ENCODE data around the gene AMBRA1. TPM values are rescaled to one million over a fixed set of nuclear protein-coding genes. Genes with fewer than 3 reads are reported as not detected.
"Not testable (repeated sequence)": the region's sequence is repeated elsewhere in the genome, so short reads cannot be mapped to it uniquely, and the experiment has no call there.

Gene AMBRA1
- total RNA-seq, 3 donors from 2014 or later (not counting 1 experiment from before 2014, with no cell fraction given), result 41.3 to 52.7 (median 46.2) TPM

DNA sequence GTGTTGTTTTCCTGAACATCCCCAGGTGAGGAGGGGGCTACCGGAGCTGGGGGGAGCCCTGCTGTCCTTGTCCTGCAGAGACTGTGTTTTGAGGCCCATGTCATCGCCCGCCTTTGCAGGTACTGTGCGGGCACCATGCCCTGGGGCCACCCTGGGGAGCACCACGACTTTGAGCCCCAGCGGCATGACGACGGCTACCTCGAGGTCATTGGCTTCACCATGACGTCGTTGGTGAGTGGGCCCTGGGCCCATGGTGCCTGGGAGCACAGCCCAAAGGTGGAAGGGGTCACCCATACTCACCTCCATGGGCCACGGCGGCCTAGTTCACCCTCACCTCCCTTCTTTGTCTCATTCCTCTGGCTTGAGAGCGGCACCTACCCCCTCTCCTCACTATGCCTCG, 219.0 kb downstream of the AMBRA1 start:
- H3K27me3 ChIP-seq (ENCODE audit: control insufficient read depth, insufficient read depth, low read length), result no peaks in the 10 kb centered on the region
- H3K4me1 ChIP-seq (ENCODE audit: control insufficient read depth, insufficient read depth, low read length), result peaks cover 21% of the 10 kb centered on the region
- peaks cover 81% of the 10 kb centered on the region for H3K36me3 ChIP-seq (ENCODE audit: control insufficient read depth, insufficient read depth, low read length)
- no peak for ATAC-seq
- no peaks in the 10 kb centered on the region for H3K9me3 ChIP-seq (ENCODE audit: control insufficient read depth, insufficient read depth, low read length)
- H3K27ac ChIP-seq (ENCODE audit: low read length), result no peak overlapping the region
- whole genome bisulfite sequencing (ENCODE audit: insufficient coverage), result 96% methylated on average over 15 of the region's 15 CpGs
- Mint-ChIP-seq H3K9me3 (no peaks in the 10 kb centered on the region), H3K36me3 (no peaks in the 10 kb centered on the region), H3K27me3 (ENCODE audit: low read depth in 2 of 2) (no peaks in the 10 kb centered on the region), H3K27ac (no peak overlapping the region), H3K4me3 (no peak overlapping the region), H3K4me1 (peaks cover 8 to 21% of the 10 kb centered on the region in 2 donors)
- intact Hi-C loops (cut with micrococcal nuclease), result no loop called here
- TF ChIP-seq, protein P1, sequence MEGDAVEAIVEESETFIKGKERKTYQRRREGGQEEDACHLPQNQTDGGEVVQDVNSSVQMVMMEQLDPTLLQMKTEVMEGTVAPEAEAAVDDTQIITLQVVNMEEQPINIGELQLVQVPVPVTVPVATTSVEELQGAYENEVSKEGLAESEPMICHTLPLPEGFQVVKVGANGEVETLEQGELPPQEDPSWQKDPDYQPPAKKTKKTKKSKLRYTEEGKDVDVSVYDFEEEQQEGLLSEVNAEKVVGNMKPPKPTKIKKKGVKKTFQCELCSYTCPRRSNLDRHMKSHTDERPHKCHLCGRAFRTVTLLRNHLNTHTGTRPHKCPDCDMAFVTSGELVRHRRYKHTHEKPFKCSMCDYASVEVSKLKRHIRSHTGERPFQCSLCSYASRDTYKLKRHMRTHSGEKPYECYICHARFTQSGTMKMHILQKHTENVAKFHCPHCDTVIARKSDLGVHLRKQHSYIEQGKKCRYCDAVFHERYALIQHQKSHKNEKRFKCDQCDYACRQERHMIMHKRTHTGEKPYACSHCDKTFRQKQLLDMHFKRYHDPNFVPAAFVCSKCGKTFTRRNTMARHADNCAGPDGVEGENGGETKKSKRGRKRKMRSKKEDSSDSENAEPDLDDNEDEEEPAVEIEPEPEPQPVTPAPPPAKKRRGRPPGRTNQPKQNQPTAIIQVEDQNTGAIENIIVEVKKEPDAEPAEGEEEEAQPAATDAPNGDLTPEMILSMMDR (IDR thresholded peaks at IDR 0.05), result no peak
- no peak overlapping the region for H3K4me3 ChIP-seq (ENCODE audit: low read length)
- DNase-seq, result no peak

DNA sequence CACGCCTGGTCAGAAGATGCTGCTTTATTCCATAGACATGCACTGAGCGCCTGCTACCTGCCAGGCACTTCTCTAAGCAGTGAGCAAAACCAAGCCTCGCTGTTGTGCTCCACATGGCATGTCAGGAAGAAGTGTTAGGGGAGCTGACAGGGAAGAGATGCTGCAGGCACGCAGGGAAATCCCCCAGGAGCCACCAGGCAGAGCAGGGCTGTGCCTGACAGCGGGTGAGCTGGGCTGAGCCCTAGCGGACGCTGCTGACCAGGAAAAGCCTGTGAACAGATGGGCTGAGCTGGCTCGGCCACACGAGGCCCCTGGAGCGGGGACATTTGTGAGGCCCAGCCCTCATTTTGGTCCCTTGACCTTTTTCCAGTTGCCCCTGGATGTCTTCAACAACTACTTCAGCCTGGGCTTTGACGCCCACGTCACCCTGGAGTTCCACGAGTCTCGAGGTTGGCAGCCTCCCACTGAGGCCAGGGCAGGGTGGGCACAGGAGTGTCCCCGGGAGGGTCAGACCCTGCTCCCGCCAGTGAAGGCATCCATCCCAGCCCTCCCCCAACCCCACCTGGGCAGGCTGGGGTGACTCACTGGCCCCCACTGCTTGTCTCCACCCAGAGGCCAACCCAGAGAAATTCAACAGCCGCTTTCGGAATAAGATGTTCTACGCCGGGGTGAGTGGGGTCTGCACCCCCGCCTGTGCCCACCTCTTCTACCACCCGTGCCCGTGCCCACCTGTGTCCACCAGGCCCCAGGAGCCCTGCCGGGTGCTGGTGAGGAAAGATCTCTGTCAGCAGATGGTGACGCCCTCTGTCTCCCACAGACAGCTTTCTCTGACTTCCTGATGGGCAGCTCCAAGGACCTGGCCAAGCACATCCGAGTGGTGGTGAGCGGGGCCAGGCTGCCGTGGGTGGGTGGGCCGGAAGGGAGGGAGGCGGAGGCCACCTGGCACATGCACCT, 219.8 kb downstream of the AMBRA1 start:
- H3K27me3 Mint-ChIP-seq (ENCODE audit: low read depth in 2 of 2), result no peaks in the 10 kb centered on the region
- no peak overlapping the region for H3K27ac Mint-ChIP-seq
- Histone ChIP-seq H3K27me3 (ENCODE audit: control insufficient read depth, insufficient read depth, low read length) (no peaks in the 10 kb centered on the region), H3K4me3 (ENCODE audit: low read length) (no peak overlapping the region), H3K36me3 (ENCODE audit: control insufficient read depth, insufficient read depth, low read length) (peaks cover 87% of the 10 kb centered on the region), H3K4me1 (ENCODE audit: control insufficient read depth, insufficient read depth, low read length) (peaks cover 13% of the 10 kb centered on the region), H3K9me3 (ENCODE audit: control insufficient read depth, insufficient read depth, low read length) (no peaks in the 10 kb centered on the region), H3K27ac (ENCODE audit: low read length) (no peak overlapping the region)
- no peak for DNase-seq
- H3K4me3 Mint-ChIP-seq, result no peak overlapping the region
- H3K9me3 Mint-ChIP-seq, result no peaks in the 10 kb centered on the region
- WGBS (ENCODE audit: insufficient coverage), result 95% methylated on average over 30 of the region's 30 CpGs
- ATAC-seq, result no peak
- H3K4me1 Mint-ChIP-seq, result peaks cover 3 to 20% of the 10 kb centered on the region in 2 donors
- intact Hi-C loops (cut with micrococcal nuclease), result no loop called here
- TF ChIP-seq, protein P1 (IDR thresholded peaks at IDR 0.05), result no peak
- no peaks in the 10 kb centered on the region for H3K36me3 Mint-ChIP-seq

DNA sequence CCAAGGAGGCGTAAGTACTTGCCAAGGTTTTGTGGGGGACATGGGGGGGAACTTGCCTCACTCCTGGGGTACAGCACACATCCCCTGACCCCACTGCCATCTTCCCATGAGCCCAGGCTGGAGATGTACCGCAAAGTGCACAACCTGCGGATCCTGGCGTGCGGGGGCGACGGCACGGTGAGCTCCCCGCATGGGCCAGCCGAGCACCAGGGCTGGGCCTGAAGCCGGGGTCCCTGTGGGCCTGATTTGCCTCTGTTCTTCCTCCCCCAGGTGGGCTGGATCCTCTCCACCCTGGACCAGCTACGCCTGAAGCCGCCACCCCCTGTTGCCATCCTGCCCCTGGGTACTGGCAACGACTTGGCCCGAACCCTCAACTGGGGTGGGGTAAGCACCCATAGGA, 221.3 kb downstream of the AMBRA1 start:
- H3K27me3 ChIP-seq (ENCODE audit: control insufficient read depth, insufficient read depth, low read length); H3K27ac Mint-ChIP-seq; H3K9me3 Mint-ChIP-seq; H3K9me3 ChIP-seq (ENCODE audit: control insufficient read depth, insufficient read depth, low read length); H3K4me1 ChIP-seq (ENCODE audit: control insufficient read depth, insufficient read depth, low read length); H3K4me3 Mint-ChIP-seq; H3K4me3 ChIP-seq (ENCODE audit: low read length); H3K36me3 Mint-ChIP-seq; DNase-seq; ATAC-seq; H3K27me3 Mint-ChIP-seq (ENCODE audit: low read depth in 2 of 2); intact Hi-C loops (cut with micrococcal nuclease); H3K27ac ChIP-seq (ENCODE audit: low read length): not testable (repeated sequence)
- WGBS (ENCODE audit: insufficient coverage), result 95% methylated on average over 15 of the region's 15 CpGs
- peaks cover 6 to 23% of the 10 kb centered on the region in 2 donors for H3K4me1 Mint-ChIP-seq
- H3K36me3 ChIP-seq (ENCODE audit: control insufficient read depth, insufficient read depth, low read length), result peaks cover 87% of the 10 kb centered on the region

DNA sequence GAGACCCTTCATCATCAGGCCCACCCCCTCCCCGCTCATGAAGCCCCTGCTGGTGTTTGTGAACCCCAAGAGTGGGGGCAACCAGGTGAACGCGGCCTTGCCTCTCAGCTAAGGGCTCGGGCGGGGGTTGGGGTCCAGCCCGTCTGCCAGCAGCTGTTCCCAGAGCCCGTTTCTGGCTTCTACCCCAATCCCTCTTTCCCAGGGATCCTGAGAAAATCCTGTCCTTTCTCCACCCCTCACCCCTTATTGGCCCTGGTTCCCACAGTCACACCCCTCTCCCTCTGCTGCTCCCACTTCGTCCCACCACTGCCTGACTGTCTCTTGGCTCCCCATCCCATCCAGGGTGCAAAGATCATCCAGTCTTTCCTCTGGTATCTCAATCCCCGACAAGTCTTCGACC, 221.7 kb downstream of the AMBRA1 start:
- ATAC-seq, result no peak

DNA sequence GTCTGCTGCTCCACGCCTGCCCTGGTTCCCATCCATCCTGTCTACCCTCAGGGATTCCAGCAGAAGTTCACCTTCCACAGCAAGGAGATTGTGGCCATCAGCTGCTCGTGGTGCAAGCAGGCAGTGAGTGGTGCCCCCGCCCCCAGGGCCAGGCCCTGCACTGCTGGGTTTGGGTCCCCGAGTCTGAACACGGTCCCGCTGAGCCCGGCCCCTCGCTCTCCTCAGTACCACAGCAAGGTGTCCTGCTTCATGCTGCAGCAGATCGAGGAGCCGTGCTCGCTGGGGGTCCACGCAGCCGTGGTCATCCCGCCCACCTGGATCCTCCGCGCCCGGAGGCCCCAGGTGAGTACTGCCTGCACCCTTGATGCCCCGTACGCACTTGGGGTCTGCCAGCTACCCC, 222.6 kb downstream of the AMBRA1 start:
- H3K27me3 ChIP-seq (ENCODE audit: control insufficient read depth, insufficient read depth, low read length); H3K4me3 Mint-ChIP-seq; H3K9me3 Mint-ChIP-seq; H3K27ac Mint-ChIP-seq; DNase-seq; intact Hi-C loops (cut with micrococcal nuclease); H3K27me3 Mint-ChIP-seq (ENCODE audit: low read depth in 2 of 2); H3K36me3 Mint-ChIP-seq; H3K27ac ChIP-seq (ENCODE audit: low read length); H3K4me3 ChIP-seq (ENCODE audit: low read length); H3K9me3 ChIP-seq (ENCODE audit: control insufficient read depth, insufficient read depth, low read length); ATAC-seq: not testable (repeated sequence)
- Histone ChIP-seq H3K4me1 (ENCODE audit: control insufficient read depth, insufficient read depth, low read length) (peaks cover 18% of the 10 kb centered on the region), H3K36me3 (ENCODE audit: control insufficient read depth, insufficient read depth, low read length) (peaks cover 82% of the 10 kb centered on the region)
- 92% methylated on average over 19 of the region's 19 CpGs for WGBS (ENCODE audit: insufficient coverage)
- peaks cover 6 to 26% of the 10 kb centered on the region in 2 donors for H3K4me1 Mint-ChIP-seq

More for the DNA sequence above, 221.7 kb downstream of the AMBRA1 start:
- H3K27ac Mint-ChIP-seq, result no peak overlapping the region
- no peaks in the 10 kb centered on the region for H3K27me3 Mint-ChIP-seq (ENCODE audit: low read depth in 2 of 2)
- no peaks in the 10 kb centered on the region for H3K36me3 Mint-ChIP-seq
- no peak overlapping the region for H3K4me3 Mint-ChIP-seq
- no peaks in the 10 kb centered on the region for H3K9me3 Mint-ChIP-seq
- intact Hi-C loops (cut with micrococcal nuclease), result no loop called here
- Histone ChIP-seq H3K4me3 (ENCODE audit: low read length) (no peak overlapping the region), H3K27me3 (ENCODE audit: control insufficient read depth, insufficient read depth, low read length) (no peaks in the 10 kb centered on the region), H3K27ac (ENCODE audit: low read length) (no peak overlapping the region), H3K9me3 (ENCODE audit: control insufficient read depth, insufficient read depth, low read length) (no peaks in the 10 kb centered on the region), H3K4me1 (ENCODE audit: control insufficient read depth, insufficient read depth, low read length) (peaks cover 11% of the 10 kb centered on the region), H3K36me3 (ENCODE audit: control insufficient read depth, insufficient read depth, low read length) (peaks cover 85% of the 10 kb centered on the region)
- no peak for DNase-seq
- TF ChIP-seq, protein P1 (IDR thresholded peaks at IDR 0.05), result no peak
- peaks cover 6 to 24% of the 10 kb centered on the region in 2 donors for H3K4me1 Mint-ChIP-seq
- 89% methylated on average over 10 of the region's 10 CpGs for WGBS (ENCODE audit: insufficient coverage)

Data from natural killer cell (primary cell).